Brain microvascular endothelial cell (primary cell): Measurements from ENCODE around the gene MC1R.

Experiments used
- DNase-seq: peaks from one replicate; pipeline ENCODE4 v3.0.0-alpha.2; 2020
- H3K27ac ChIP-seq: fragments of 250-450 bp; sonication (Bioruptor Pico); 2 replicates; pipeline ENCODE4 v1.5.1; 2020; ENCODE audit warnings: mild to moderate bottlenecking, moderate library complexity
- H3K27me3 ChIP-seq: fragments of 250-450 bp; sonication (Bioruptor Pico); replicated peaks from 2 replicates; pipeline ENCODE4 v1.5.1; 2020; ENCODE audit warnings: mild to moderate bottlenecking
- H3K36me3 ChIP-seq: fragments of 250-450 bp; sonication (Bioruptor Pico); replicated peaks from 2 replicates; pipeline ENCODE4 v1.5.1; 2020; ENCODE audit warnings: mild to moderate bottlenecking
- H3K4me3 ChIP-seq: 2 replicates; pipeline ENCODE4 v1.5.1; 2011; ENCODE audit warnings: low read depth, mild to moderate bottlenecking, control low read depth, low read length, moderate library complexity
- in situ Hi-C: cut with HindIII; loops from 2 replicates; pipeline ENCODE4 v1.10.0; 2017; ENCODE audit warnings: low sequenced_read_pairs, low pct_ligation_motif_present
- TF ChIP-seq, protein P1 (sequence below): IDR thresholded peaks from 2 replicates; pipeline ENCODE4 v1.5.1; 2011; ENCODE audit warnings: low read depth, mild to moderate bottlenecking, moderate library complexity, low read length, control low read depth, inconsistent platforms; ENCODE audit errors: missing control alignments

The MC1R gene

DNA sequence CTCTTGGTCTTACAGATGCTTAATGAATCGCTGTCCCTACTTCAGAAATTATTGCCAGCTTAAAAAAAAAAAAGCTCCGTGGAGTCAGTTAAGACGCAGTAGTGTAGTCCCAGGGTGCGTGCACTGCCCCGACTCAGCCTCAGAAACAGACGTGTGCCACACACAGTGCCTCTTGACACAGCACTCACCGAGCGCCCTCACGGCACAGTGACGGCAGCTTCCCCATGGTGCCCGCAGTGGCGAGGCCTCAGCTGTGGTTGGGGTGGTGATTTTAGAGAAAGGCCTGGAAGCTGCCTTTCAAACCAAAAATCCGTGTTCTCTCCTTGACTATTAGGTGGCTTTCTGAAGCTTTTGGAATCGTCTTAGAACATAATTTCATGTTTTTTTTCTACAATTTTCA is 31.4 kb upstream of the MC1R start:
- TF ChIP-seq, protein P1, sequence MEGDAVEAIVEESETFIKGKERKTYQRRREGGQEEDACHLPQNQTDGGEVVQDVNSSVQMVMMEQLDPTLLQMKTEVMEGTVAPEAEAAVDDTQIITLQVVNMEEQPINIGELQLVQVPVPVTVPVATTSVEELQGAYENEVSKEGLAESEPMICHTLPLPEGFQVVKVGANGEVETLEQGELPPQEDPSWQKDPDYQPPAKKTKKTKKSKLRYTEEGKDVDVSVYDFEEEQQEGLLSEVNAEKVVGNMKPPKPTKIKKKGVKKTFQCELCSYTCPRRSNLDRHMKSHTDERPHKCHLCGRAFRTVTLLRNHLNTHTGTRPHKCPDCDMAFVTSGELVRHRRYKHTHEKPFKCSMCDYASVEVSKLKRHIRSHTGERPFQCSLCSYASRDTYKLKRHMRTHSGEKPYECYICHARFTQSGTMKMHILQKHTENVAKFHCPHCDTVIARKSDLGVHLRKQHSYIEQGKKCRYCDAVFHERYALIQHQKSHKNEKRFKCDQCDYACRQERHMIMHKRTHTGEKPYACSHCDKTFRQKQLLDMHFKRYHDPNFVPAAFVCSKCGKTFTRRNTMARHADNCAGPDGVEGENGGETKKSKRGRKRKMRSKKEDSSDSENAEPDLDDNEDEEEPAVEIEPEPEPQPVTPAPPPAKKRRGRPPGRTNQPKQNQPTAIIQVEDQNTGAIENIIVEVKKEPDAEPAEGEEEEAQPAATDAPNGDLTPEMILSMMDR: no peak
- Histone ChIP-seq H3K4me3 (no peak overlapping the region), H3K36me3 (peaks cover 75% of the 10 kb centered on the region), H3K27ac (no peak overlapping the region), H3K27me3 (no peaks in the 10 kb centered on the region)
- DNase-seq: no peak
- in situ Hi-C loops: no loop called here

DNA sequence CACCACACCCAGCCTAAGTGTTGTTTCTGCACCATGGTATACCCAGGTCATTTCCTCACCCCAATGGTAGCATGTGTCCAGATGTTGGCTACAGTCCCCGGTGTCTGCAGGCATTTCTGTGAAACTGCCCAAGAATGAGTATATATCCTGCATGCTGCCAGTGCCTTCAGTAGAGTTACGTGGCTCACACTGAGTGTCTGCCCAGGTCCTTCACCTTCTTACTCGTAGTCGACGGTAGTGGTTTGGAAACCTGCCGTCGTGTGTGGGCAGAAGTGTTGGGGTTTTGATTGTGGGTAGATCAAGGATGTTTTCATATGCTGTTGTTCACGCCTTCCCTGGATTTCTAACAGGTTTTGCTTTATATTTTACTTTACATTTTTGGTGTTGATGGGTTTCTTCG is 28.5 kb upstream of the MC1R start:
- H3K36me3 ChIP-seq: peaks cover 85% of the 10 kb centered on the region
- H3K27me3 ChIP-seq: no peaks in the 10 kb centered on the region
- TF ChIP-seq, protein P1: no peak
- in situ Hi-C loops: no loop called here
- H3K4me3 ChIP-seq: no peak overlapping the region
- no peak overlapping the region for H3K27ac ChIP-seq
- DNase-seq: no peak

DNA sequence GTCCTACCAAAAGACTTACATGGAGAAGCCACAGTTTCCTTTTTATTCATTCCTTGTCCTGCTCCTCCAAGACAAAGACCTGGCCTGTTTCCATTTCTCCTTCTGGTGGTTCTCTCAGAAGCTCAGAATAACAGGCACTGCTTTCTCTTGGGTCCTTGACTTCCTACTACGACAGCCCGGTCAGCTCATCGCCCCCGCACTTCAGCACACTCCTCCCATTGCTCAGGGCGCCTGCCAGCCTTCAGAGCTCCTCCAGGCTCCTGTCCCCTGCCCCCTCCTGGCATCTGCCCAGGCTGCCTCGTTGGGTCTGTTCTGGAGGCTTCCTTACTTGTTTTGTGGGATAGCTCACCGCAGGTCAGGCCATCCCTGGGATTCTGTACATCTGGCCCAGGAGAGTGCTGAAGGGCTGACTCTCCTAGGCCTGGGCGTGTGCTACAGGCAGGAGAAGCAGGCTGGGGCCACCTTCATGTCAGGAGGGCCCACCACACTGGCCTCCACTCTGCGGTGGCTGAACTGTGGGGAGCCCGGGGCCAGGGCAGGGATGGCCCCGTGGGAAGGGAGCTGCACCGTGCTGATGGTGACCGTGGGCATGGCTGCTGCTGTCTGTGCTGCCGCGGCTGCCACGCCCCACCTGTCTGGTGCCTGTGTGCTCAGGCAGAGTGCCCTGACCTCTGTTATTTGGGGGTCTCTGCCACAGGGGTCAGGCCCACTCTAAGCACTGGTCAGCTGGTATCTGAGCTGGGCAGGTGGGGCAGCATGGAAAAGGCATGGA is 27.6 kb upstream of the MC1R start:
- Histone ChIP-seq H3K27me3 (no peaks in the 10 kb centered on the region), H3K36me3 (peaks cover 85% of the 10 kb centered on the region), H3K4me3 (no peak overlapping the region), H3K27ac (no peak overlapping the region)
- in situ Hi-C loops: no loop called here
- no peak for DNase-seq
- TF ChIP-seq, protein P1: no peak

DNA sequence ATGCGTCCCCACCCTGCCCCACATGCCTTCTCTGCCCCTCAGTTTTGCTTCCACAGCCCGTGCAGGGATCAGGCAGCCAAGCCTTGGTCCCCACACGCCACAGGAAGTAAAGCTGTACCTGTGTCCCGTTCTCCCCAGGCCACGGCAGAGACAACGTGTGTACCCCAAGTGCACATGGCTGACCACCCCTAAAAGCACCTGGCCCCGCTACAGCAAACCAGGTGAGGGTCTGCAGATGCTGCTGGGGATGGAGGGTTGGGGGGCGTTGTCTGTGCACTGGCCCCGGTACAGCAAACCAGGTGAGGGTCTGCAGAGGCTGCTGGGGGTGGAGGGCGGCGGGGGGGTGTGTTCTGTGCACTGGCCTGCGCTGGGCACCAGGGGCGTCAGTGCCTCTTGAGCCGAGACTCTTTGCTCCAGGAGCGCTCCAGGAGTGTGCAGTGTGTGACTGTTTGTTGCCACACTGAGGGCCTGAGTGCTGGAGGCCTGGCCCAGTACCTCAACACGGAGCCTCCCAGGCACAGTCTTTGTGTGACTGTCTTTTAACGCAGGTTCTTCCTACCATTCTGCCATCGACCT is 26.5 kb upstream of the MC1R start:
- H3K4me3 ChIP-seq: no peak overlapping the region
- H3K27ac ChIP-seq: no peak overlapping the region
- in situ Hi-C loops: no loop called here
- TF ChIP-seq, protein P1: no peak
- no peaks in the 10 kb centered on the region for H3K27me3 ChIP-seq
- DNase-seq: no peak
- H3K36me3 ChIP-seq: peaks cover 78% of the 10 kb centered on the region

DNA sequence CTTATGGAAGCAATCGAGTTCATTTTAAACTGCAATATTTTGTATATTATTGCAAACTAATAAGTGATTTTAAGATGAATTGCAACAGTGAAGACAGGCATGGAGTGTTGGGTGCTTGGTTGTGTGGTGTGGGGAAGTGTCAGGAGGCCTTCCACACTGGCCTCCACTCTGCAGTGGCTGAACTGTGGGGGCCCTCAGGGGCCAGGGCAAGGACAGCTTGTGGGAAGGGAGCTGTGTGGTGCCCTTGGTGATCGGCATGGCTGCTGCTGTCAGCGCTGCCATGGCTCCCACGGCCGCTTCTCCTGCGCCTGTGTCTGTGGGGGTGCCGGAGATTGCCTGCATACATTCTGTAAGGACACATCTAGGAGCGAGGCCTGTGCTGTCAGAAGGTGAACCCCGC is 26.0 kb upstream of the MC1R start:
- no peak overlapping the region for H3K4me3 ChIP-seq
- TF ChIP-seq, protein P1: no peak

More for the DNA sequence above, 26.0 kb upstream of the MC1R start:
- H3K27me3 ChIP-seq: no peaks in the 10 kb centered on the region
- no peak overlapping the region for H3K27ac ChIP-seq
- in situ Hi-C loops: no loop called here
- H3K36me3 ChIP-seq: peaks cover 78% of the 10 kb centered on the region
- DNase-seq: no peak
